GM21526 (cell line): ENCODE data around the gene EPHB3.

Source experiments
- ATAC-seq: cut with Tn5 transposase; IDR thresholded peaks from one replicate; pipeline ENCODE4 v1.9.1; 2021; ENCODE audit warnings: moderate library complexity; ENCODE audit not compliant: unreplicated experiment, low FRiP score

The EPHB3 gene

DNA sequence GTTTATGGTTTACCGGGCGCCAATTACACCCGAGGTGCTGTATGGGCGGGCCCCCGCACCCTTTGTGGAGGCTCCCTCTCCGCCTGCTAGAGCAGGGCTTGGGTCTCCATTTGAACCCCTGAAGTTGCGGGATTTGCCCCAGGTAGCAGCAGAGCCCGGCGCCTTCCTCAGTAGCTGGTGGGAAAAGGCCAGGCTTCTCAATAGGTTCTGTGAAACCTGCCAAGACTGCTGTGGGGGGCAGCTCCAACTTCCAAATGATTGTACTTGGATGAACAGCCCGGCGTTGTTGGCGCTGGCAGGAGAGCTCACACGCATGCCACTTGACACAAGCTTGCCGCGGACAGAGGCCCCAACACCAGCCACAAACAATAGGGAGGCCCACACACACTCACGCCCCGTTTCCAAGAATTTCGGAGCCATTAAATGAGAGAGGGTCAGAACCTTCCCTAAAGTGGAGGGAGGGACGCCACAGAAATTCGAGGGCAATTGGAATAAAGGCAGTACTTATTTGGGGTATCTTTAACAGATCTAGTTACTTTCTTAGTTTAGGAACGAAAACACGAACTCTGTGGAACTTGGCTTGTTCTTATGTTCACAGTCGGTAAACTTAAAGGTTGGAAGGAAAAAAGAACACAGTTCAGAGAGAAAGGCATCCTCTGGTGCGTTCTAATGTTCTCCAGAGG lies 1.4 kb downstream of the EPHB3 start:
- ATAC-seq: no peak

GRCh38 chr3:184563561-184563925 lies 2.0 kb downstream of the EPHB3 start:
- no peak for ATAC-seq

DNA sequence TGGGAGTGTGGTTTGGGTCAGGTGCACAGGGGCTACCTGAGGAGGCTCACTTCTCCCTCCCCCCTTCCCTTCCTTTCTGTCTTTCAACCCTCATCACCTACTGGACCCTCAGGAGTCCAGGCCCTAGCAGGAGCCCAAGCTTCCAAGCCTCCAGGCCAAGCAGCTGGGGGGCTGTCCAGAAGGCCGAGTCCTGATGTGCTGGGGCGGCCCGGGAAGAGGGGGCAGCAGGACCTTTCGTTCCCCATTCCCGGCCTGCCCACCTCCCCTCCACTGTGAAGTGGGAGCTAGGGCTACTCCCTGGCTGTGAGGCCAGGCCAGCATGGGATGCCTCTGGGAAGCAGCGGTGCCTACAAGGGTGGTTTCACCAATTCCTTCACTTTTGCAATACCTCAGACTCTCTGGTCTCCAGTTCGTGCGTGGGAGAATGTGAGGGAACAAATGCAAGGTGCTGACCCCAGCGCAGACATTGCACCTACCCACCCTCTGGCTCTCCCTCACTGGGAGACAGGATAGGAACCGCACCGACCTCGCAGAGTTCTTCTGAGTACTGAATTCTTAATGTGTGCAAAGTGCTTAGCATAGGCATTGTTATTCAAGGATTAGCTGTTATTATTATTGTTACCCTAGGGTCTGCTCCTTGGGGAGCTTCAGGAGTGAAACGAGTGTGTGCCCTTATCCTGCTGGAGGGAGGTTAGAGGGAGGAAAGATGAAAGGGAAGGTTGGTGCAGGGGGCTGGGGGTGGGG lies 2.5 kb downstream of the EPHB3 start:
- no peak for ATAC-seq

DNA sequence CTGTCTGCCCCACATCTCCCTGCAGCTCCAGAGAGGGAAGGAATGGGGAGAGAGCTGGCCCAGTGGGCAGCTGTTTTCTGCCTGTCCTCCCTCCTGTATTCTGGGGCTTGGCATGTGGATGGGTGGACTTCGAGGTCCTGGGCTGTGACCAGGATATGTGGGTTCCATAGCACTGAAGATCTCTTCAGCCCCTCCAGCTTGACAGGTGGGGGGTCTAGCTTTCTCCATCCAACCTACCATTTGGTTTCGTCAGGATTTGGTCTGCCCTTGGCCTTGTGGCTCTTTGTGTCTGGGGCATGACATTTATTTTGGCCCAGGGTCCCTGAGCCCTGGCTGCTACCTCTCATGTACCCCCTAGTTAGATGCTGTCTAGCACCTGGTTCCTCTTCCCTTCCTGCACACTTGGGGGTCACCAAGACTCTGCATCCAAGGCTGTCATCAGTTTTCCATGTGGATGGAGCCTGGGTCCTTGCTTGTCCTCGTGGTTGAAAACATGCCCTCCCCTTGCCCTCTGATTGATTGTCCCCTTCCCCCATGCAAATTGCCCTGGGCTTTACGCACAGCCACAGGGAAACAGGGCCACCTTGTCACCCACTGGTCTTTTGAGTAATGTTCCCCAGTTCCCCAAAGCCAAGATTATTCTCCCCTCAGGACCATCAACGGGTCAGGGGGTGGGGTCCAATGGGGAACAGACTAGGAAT lies 3.2 kb downstream of the EPHB3 start:
- no peak for ATAC-seq

GRCh38 chr3:184565421-184566211 lies 4.0 kb downstream of the EPHB3 start:
- ATAC-seq: no peak

DNA sequence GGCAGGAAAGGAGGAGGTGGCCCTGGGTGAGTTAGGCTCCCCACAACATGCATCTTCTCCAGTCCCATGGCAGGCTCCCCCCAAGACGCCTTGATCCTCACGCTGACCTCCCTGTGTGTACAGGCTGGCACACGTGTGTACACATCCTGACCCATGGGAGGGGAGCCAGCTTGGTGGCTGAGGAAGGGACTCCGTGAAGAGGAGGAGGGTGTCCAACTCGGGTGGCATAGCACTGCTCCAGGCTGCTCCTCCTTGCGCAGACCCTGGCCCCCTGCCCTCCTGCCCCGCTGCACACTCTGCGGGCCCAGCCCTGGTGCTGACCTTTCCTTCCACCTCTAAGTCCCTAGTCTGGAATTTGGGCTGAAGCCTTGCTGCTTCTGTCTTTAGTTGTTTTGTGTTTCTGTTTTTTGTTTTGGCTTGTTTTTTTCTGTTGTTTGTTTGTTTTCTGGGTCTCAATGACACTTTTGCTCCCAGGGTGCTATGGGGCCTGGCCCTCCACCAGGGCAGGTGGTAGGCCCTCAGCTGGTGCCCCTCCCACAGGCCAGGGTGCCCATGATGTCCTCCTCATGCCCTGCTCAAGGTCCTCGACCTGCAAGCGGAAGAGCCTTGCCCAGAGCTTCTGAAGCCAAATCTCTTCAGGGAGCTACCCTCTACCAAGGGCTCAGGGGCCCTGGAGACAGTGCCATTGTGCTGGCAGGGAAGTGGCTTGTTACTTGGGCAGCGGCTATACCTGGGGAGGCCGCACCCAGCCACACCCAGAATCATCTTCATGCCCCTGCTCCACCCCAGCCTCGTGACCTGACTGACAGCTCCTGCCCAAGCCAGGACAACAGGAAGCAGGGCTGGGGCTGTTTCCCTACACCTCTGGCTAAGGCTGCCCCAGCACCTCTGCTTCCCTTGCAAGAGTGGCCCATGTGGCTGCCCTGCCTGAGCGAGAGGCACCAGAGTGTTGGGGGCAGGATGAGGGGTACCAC lies 5.1 kb downstream of the EPHB3 start:
- no peak for ATAC-seq

GRCh38 chr3:184567946-184568559 lies 6.5 kb downstream of the EPHB3 start:
- ATAC-seq: no peak

DNA sequence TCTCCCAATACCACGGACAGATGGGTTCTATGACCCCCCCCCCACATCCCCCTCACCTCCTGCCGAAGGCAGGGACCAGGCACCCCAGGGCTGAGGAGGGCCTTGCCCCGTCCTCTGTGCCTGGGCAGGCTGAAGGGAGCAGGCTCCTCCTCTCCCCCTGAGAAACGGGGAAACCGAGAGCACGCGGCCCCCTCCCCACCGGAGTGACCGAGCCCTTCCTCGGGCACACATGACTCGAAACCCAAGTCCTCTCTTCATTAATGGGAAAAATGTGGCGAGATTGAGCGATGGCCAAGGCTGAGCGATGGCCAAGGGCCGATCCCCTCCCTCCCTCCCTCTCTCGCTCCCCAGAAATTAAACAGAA lies 7.0 kb downstream of the EPHB3 start:
- ATAC-seq: no peak

DNA sequence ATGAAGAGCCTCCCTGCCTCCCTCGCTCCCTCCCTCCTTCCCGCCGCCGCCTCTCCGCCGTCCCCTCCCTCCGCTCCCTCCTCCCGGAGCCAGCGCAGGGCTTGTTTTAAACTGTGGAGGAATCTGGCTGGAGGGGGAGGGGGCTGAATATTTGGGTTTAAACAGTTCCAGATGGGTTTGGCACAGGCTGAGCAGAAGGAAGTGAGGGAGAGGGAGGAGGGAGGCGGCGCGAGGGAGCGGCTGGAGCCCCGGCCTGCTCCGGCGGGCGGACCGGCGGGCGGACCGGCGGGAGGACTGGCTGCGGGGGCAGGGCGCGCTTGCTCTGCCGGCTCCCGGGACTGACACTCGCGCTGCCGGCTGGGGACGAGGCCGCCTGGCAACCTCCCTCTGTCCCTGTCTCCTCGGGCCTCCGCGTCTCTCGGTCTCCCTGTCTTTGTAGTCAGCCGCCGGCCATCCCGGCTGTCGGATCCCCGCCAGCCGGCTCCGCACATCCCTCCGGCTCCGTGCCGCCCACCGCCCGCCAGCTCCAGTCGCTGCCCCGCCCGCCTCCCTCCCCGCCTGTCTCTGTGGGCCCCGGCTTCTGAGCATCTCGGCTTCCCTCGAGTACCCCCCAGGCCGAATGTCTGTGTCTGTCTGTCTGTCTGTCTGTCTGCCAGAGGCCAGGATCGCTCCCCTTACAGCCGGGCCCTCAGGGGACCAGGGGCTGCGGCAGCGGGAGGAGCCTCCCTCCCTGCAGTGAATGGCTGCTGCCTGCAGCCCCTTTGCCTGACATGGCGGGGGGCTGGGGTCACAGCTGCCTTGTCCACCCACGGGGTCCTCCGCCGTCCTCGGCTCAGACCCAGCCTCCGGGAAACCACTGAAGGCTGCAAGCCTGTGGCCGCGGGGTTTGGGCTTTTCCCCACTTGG lies 7.6 kb downstream of the EPHB3 start:
- no peak for ATAC-seq

DNA sequence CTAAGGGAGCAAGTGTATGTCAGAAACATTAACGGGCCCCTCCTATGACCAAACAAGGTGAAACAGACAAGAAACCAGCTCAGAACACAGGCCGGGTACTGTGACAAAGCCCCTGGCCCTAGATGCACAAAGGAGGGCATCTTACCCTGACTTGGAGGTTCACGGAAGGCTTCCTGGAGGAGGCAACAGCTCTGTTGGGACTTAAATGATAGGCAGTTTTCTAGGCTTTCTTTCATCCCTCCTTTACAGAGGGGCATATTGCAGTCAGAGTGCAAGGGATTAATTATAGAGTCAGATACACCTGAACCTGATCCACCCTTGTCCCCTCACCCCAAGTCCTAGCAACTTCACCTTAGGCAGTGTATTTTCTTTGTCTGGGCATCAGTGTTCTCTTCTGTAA lies 8.4 kb downstream of the EPHB3 start:
- no peak for ATAC-seq

DNA sequence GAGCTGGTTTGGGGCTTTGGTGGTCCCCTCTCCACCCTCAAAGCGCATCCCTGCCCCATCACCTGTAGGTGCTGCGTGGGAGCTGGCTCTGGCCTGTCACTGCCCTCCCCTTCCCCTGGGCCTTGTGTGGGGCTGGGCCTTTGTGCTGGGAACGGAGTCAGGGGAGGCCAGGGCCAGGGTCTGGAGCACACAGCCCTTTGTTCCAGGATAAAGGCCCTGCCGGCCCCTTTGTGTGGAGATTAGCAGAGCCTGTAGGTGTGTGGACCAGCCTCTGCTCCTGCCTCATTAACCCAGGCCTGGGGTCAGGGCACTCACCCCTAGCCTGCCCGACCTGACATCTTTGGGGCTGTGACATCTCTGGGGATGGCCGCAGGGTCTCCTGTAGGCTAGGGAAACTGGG lies 8.9 kb downstream of the EPHB3 start:
- no peak for ATAC-seq

- no peak for ATAC-seq
Observed at GRCh38 chr3:184571750-184572377, 10.3 kb downstream of the EPHB3 start.

DNA sequence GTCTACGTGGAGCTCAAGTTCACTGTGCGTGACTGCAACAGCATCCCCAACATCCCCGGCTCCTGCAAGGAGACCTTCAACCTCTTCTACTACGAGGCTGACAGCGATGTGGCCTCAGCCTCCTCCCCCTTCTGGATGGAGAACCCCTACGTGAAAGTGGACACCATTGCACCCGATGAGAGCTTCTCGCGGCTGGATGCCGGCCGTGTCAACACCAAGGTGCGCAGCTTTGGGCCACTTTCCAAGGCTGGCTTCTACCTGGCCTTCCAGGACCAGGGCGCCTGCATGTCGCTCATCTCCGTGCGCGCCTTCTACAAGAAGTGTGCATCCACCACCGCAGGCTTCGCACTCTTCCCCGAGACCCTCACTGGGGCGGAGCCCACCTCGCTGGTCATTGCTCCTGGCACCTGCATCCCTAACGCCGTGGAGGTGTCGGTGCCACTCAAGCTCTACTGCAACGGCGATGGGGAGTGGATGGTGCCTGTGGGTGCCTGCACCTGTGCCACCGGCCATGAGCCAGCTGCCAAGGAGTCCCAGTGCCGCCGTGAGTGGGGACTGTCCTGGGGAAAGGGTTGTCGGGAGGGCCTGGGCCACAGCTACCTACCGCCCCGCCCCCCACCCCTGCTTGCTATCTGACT lies 11.2 kb downstream of the EPHB3 start:
- no peak for ATAC-seq

GRCh38 chr3:184574515-184575417 lies 13.2 kb downstream of the EPHB3 start:
- no peak for ATAC-seq

DNA sequence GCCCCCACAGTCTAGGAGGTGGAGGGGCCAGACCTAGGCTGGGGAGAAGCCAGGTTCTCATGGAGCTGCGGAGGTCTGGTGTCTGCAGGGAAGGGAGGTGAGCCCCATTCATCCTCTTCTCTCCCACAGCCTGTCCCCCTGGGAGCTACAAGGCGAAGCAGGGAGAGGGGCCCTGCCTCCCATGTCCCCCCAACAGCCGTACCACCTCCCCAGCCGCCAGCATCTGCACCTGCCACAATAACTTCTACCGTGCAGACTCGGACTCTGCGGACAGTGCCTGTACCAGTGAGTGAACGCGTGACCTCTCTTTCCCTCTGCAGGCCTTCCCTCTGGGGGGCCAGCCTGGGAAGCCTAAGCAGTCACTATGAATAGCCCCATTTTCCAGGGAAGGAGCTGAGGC lies 14.1 kb downstream of the EPHB3 start:
- ATAC-seq: no peak

GRCh38 chr3:184576457-184577240 lies 15.1 kb downstream of the EPHB3 start:
- ATAC-seq: no peak
